ENCODE data around the gene SLC38A1.
A peak's percentile ranks its signal among the peaks of the same experiment; 100 is the strongest.
"Not testable (repeated sequence)": the region's sequence is repeated elsewhere in the genome, so short reads cannot be mapped to it uniquely, and the experiment has no call there.

Gene SLC38A1

DNA sequence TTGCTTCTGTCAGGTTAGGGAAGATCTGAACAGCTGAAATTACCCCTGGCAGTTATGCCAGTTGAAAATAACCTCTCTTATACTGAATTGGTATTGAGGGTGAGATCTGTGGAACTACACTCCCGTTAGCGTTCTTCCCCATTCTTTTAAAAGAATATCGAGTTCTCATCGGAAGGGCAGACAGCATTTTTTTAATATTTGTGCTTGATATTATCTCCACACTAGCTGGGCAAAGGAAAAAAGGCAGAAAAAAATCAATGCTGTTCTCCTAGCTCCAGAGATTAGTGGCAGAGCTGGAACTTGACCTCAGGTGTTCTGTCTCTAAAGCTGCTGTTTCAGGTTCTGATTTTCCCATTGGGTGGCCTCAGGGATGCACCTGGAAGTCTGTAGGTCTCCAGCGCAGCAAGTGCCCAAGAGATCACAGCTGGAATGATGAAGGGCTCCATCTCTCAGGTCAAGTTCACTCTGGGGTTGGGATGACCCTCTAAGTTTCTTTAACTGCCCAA is 67.5 kb downstream of the SLC38A1 start:
- ATAC-seq = no peak

DNA sequence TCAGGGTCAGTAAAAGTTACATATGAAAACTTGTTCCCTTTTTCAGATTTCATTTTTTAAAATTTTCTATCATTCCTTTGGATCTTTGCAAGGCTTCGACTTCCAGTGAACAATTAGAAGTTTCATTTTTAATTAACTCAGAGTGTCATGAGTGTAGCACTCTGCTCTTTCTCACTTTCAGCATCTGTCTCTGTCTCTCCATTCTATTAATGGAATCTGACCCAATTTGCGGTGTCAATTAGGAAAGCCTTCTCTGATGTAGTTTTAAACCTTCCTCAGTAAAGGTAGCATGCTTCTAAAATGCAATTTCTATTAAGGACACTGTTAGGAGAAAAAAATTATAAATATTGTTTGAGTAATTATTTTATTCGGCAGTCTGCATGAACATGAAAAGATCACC is 68.3 kb downstream of the SLC38A1 start:
- no peak for ATAC-seq

DNA sequence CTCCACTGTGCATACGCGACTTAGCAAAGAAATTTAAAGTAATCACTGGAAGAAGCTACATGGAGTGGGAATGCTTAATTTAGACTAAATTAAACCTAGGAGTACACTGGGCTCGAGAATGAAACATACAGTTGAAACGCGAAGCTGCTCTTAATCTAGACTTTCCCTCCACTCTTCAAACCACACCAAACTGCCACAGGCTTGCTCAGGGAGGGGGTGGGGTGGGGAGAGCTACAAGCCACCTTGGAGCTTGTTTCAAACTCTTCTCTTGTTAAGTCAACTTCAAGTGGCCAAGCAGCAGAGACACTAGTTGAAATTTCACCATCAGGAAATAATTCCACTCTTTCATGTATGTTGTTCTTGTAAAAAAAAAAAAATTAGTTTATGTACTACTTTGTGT is 69.9 kb downstream of the SLC38A1 start:
- ATAC-seq = no peak

DNA sequence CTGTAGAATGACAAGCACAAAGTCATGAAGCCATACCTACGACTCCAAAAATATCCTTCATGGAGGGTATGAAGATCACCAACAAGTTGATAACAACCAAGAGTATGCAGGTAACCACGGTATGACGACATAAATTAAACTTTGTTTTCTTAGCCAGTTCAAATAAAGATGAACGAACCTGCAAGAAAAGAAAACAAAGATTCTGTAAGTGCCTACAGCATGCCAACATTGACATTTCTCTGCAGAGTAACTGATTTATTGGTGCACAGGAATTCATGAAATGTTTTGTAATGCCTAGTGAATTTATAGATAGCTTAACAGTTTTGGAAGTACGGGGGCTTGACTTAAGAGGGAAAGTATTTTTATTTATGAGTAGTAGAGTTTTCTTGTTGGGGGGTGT is 71.0 kb downstream of the SLC38A1 start:
- ATAC-seq = no peak

DNA sequence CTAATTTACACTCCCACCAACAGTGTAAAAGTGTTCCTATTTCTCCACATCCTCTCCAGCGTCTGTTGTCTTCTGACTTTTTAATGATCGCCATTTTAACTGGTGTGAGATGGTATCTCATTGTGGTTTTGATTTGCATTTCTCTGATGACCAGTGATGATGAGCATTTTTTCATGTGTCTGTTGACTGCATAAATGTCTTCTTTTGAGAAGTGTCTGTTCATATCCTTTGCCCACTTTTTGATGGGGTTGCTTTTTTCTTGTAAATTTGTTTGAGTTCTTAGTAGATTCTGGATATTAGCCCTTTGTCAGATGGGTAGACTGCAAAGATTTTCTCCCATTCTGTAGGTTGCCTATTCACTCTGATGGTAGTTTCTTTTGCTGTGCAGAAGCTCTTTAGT is 78.3 kb downstream of the SLC38A1 start:
- not testable (repeated sequence) for ATAC-seq

DNA sequence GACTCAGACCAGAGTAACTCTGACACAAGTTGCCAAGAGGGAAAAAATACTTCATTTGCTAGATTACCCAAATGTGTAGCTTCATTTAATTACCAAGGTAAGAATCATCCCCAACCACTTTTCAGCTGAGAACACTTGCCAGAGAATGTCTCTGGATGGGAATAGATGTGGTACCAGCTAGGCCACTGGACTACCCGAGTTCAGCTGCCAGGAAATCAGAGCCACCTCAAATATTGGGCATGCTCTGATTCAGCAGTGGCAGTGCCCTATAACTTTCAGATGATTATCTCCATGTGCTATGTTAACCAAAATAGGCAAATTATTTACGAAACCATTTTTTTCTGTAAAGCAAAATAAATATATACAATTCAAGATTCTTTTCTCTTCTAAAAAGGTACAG is 80.7 kb downstream of the SLC38A1 start:
- ATAC-seq = no peak

DNA sequence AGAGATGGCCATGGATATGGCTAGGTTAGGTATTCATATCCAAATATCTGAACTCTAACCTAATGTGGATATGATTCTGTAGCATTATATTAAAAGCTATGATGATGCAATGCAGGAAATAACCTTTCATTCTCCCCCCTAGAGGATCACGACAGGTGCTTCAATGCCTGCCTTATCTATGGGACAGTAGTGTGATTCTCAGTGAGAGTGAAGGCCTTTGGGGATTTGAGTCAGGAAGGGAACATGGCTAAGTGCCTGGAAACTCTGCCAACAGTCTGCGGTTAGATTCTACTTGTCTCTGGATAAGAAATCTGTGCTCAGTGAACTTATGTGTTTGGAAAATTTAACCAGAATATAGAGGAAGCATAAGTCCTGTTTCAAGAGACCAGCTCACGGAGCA is 81.8 kb downstream of the SLC38A1 start:
- peak in 1 of 2 donors; percentile 42 for ATAC-seq

DNA sequence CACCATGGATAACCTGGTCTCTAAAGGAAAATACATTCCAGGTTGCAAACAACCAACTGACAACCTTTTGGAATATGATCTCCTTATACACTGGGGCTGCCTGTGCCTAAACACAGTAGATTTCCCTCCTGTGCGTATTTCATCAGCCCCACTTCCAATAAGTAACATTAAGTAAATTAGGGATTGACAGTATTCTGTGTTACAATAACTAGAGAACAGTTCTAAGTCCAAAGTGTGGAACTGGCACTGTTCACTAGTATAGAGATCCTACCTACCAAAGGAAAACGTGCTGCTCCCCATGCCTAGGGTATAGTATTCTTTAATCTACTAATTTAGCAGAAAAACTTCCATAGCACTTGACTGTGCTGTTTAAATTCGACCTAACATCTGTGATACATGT is 82.8 kb downstream of the SLC38A1 start:
- ATAC-seq = no peak

DNA sequence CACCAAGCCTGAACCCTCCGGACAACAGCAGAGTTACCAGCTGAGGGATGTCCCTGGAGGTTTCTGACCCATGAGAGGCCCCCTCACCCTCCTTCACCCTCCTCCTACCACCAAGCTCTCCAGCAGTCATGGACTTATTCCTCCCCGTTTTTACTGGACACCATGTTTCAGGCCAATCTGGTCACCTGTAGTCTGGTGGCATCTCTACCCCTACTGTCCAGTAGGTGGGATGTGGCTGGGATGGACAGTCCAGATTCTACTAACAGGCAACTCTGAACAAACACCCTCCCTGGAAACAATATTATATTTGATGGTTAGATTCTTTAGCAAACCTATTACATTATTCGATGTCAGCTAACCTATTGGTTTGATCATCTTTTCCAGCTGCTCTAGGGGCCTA is 83.2 kb downstream of the SLC38A1 start:
- ATAC-seq = no peak

DNA sequence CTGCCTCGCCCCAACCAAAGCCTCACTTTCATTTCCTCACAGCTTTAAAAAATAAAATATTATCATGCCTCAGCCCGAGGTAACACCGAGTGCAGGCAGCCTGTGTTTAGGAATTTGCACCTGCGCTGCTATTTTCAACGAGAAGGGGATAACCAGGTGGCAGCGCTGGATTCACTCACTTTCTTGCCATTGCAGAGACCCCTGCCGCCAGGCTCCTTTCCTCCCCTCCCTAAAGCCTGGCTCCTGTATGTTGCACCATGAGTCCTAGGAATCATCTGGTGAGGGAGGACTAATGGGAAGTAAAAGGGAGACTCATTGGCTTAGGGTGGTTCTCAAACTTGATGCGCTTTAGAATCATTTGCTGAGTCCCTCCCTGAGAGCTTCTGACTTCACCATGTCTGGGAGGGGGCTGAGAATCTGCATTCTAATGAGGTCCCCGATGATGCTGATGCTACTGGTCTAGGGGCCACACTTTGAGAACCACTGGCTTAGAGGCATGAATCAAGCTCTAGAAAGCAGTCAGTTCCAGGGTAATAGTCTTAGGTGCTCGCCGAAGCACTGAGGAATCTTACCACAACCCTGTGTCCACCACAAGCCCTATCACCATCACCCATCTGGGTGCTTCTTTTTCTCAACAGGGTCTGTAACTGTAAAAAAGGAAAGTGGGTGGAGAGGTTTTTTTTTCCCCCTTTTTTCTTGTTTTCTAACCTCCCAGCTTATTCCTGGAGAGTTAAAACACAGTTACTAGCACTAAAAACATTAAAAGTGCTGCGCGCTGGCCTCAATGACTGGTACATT is 83.8 kb downstream of the SLC38A1 start:
- no peak for ATAC-seq

DNA sequence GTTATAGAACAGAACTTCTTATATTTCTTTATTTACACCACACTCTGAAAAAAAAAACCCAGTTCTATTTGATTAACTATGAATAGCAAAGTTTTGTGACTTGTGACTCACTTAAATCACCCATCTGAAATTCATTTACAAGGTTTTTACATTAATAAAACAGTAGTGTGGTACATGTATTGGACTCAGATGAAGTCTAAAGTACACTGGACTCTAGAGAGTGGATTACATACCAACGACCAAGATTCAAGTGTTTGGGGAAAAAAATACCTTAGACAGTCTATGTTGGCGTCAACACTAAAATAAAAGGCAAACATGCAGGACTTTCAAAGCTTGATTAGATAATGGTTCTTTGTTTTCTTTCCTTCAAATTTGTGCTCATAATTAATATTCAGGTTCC is 85.7 kb downstream of the SLC38A1 start:
- no peak for ATAC-seq

DNA sequence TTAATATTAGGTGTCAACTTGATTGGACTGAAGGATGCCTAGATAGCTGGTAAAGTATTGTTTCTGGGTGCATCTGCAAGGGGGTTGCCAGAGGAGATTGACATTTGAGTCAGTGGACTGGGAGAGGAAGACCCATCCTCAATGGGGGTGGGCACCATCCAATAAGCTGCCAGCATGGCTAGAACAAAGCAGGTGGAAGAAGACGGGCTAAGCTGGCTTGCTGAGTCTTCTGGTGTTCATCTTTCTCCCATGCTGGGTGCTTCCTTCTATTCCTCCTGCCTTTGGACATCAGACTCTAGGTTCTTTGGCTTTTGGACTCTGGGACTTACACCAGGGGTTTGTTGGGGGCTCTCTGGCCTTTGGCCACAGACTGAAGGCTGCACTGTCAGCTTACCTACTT is 87.4 kb downstream of the SLC38A1 start:
- ATAC-seq = no peak

DNA sequence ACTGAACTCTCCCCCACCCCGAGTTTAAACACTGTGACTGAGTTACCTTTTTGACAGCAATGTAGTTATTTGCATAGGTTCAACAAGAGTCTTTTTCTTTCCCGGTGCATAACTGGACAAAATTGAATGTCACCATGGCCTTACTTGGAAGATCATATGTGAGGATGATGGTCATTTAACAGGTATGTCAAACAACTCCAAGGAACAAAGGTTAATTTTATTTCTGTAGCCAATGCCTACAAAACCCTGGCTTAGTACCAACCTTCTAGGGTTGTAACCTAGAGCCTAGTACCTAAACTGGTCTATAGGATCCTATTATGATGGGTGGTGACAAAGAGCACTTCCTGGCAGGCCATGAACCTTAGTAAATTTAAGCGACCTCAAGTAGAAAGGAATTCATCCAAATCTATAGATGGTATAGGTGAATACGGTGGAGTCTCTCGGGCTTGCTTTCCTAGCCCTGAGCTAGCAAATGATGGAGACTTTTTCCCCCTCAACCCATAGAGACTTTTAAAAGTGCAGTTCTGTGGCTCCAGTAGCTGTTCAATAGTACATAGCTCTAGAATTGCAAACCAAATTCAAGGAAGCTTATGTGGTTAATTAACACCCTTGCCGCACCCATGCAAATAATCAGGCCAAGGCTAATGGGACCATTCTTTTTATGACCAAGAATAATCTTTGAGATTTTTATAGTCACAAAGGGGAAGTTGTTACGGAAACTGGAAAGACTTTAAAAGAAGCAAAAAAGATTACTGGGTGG is 89.0 kb downstream of the SLC38A1 start:
- ATAC-seq = no peak

DNA sequence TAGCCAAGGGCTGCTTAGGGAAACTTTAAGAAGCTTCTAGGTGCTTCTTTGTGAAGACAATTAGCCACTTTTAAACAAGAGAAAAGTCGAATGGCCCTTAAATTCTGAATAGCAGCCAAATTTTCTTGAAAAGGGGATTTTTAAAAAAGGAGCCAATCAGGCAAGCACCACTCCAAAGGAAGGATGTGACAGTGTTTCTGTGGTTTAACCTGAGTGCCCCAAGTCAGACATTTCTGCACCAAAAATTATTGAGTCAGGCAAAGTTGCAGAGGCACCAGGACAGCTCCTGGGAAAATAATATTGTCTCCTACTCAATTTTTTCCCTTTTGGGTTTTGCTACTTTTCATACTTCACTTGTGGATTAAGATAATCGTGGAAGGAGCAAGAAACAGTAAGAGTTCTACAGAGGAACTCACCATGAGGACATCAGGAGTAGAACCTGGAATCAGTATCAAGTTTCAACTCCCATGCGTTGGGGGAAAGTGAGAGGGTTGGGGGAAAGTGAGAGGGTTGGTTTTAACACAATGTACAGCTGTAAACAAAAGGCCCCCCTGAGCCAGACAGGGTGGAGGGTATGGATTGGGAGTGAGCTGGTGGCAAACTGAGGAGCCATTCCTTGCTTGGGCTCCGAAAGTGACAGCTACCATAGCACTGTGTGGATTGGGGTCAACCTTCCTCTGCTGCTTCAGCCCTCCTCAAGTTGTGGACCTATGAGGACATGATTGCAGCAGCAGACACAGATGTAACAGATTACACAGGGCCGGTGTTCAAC is 90.8 kb downstream of the SLC38A1 start:
- peak in 1 of 2 donors; percentile 26 for ATAC-seq

DNA sequence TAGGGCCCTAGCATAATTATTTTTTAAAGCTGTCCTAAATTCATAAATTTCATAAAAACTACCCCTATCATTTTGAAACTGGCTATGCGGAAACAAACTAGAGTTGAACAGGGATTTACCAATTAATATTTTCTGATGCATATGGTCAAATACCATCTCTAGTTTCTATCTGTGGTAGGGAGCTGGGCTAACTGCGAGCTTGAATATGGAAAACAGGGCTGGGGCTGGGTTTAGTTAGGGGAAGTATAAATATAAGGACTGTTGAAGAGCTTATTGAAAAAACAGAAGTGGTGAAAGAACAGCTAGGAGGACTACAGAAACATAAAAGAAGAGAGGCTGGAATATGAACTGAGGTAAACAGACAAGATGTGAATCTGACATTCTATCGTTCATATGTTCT is 91.8 kb downstream of the SLC38A1 start:
- ATAC-seq = no peak

DNA sequence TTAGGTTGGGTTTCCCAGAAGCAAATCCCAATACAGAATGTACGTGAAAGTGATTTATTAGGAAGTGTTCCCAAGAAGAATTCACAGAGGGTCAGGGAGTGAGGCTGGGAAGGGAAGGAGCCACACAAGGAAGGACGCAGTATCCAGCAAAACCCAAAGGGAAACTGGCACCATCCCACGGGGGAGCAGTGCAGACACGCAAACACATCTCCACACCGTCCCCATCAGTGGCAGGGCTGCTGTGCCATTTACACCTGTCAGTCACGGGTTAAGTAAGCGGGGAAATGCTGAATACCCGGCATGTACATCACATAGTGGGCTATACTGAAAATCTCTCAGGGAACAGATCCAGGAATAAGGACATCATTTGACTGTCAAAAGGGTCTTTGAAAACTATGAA is 93.9 kb downstream of the SLC38A1 start:
- ATAC-seq = no peak

DNA sequence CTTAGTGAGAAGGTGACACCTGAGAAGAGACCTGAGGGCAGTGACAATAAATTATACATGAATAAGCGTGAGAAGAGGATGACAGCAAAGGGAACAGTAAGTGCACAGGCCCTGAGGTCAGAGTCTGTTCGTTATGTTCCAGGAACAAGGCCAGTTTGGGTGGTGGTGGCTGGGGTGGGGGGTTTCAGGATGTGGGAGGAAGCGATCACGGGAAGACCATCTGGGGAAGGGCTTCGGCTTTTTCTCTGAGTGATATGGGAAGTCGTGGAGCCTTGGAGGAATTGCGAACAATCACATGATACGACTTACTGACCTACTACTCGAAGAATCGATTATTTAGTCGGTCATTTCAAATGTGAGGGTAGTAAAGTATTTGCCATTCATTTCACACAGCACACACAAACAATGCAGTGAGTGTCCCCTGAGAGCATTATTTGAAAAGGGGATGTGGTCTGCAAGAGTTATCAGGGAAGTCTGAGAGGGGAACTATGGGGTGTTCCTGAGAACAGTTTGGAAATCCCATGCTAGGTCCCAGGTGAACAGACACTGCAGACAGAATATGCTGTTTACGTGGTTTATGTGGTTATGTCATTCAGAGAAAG is 94.7 kb downstream of the SLC38A1 start:
- peak in 1 of 2 donors; percentile 41 for ATAC-seq

DNA sequence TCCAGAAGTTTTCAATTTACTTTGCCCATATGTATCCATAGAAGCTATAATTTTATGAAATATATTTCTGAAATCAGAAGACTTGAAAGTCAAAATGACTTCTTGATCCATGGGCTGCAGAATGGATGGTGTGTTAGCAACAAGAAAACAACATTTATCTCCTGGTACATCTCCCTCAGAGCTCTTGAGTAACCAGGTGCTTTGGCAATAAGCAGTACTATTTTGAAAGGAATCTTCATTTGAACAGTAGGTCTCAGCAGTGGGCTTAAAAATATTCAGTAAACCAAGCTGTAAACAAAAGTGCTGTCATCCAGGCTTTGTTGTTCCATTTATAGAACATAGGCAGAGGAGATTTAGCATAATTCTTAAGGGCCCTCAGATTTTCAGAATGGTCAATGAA is 100.4 kb downstream of the SLC38A1 start:
- no peak for ATAC-seq

DNA sequence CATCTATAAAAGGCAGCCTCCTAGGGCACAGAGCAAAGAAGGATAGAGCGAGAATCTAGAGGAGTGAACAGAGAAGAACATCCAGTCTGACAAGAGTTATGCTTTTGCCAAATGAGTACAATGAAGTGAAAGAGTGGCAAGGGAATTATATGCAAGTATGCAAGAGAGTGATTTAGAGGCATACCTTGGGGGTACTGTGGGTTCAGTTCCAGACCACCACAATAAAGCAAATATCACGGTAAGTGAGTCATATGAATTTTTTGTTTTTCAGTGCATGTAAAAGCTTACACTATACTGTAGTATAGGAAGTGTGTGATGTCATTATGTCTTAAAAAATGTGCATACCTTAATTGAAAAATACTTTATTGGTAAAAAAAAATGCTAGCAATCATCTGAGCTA is 101.4 kb downstream of the SLC38A1 start:
- no peak for ATAC-seq

DNA sequence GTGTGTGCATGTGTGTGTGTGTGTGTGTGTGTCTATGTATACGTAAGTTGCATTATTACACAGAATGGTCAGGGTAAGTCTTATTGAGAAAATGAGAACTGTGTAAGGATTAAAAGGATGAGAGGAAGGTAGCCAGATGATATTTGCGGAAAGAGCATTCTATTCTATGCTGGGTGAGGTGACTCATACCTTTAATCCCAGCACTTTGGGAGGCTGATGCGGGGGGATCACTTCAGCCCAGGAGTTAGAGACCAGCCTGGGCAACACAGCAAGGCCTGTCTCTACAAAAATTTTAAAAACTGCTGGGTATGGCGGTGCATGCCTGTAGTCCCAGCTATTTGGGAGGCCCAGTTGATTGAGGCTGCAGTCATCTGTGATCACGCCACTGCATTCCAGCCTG is 103.7 kb downstream of the SLC38A1 start:
- no peak for ATAC-seq

DNA sequence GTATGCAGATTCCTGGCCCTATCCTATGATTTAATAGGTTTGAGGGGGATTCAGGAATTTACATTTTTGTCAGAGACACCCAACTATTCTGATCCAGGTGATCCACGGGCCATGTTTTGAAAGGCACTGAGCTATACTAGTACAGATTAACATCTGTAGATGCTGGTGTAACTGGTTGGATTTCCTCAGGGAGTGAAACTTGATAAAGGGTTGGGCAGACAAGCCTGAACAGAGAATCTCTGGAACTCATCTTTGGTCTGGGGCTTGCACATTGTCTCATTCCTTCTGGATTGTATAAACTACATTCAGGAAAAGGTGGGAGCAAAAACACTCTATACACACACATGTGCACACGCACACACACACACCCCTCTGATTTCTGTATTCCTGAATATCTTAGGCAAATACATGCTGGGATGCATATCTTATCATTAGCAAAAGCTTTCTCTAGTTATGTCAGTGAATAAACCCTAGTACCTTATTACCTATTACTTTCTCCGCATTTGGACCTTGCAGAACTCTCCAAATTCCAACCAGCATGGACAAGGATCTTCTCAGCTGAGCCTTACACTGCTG is 104.6 kb downstream of the SLC38A1 start:
- ATAC-seq = no peak

DNA sequence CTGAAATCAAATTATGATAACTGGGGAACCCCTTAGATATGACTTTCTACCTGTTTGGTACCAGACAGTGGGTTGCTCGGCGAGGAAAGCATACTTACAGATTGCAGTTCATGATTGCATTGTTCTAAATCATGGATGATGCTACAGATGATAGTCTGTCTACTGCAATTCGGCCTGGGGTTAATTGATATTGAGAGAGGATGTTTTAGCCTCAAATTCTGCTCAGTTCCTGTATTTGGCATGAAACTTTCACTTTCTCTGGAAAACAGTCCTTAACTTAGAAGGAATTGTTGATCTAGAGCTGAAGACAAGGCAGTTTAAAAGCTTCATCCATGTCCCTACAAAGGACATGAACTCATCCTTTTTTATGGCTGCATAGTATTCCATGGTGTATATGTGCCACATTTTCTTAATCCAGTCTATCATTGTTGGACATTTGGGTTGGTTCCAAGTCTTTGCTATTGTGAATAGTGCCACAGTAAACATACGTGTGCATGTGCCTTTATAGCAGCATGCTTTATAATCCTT is 106.2 kb downstream of the SLC38A1 start:
- not testable (repeated sequence) for ATAC-seq
